Measurements from ENCODE around the gene SGF29.
"Not testable (repeated sequence)": the region's sequence is repeated elsewhere in the genome, so short reads cannot be mapped to it uniquely, and the experiment has no call there.

SGF29 gene

DNA sequence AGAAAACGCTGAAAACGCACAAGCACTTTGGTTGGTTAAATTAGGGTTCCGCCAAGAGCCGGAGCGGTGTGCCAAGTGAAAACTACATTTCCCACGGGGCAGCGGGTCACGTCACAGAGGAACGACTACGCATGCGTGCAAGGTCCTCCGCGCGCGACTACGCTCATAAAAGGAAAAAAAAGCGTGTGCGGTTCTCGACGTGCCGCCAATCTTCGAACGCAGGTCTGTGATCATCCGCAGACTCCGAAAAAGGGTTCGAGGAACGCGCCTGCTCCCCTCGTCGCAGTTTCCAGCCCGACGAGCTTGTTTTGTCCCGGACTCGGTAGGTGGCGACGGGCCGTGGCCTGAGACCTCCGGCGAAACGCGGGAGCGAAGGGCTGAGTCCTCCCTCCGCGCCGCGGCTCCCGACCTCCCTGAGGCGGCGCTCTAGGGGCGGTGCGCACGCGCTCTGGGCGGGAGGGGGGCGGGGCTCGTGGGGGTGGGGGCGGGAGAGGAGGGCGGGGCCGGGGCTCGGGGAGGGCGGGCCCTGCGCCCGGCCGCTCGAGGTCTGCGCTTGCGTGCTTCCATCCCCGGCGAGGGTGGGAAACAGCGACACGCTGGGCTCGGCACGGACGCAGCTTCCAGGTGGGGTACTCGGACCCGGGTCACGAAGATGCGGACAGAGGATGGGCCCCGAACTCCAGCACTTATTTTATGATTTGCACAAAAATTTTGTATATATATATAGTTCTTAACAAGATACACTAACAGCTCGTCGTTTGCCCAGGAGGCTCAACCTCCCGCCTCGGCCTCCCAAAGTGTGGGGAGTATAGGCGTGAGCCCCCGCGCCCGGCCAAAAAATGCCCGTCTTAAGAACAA lies at the start of gene SGF29:
SGF29 (plus strand) TSS at position 145 of the 858 bp plus-strand sequence. CDS start 27,150 bp downstream, outside the sequence.
- peak; percentile 82 to 91 (median 90) for DNase-seq

GRCh38 chr16:28504707-28505404 lies 48.9 kb upstream of the SGF29 start:
- DNase-seq: no peak

DNA sequence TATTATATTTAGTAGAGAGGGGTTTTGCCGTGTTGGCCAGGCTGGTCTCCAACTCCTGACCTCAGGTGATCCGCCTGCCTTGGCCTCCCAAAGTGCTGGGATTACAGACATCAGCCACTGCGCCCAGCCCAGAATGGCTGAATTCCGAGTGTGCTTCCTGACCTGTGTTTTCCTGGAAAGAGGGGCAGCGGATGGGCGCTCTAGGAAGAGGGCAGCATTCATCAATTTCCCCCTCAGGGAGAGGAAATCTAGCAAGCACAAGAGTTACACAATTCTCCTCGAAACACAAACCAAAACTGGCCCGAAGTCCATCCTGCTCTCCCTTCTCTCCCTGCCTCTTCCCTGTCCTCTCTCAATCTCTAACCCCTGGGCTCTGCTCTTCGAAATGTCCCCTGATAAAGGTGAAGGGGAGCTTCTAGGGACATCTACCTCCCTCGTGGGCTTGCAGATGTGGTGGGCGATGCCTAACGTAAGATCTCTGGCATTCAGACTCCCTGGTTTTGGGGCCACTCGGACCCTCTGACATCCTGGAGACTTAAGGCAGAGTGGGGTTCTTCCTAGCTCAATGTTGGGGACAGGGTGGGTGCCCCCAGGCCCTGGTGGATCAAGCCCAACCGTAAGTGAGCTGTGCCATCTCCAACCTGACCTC lies 48.1 kb upstream of the SGF29 start:
- DNase-seq: no peak

DNA sequence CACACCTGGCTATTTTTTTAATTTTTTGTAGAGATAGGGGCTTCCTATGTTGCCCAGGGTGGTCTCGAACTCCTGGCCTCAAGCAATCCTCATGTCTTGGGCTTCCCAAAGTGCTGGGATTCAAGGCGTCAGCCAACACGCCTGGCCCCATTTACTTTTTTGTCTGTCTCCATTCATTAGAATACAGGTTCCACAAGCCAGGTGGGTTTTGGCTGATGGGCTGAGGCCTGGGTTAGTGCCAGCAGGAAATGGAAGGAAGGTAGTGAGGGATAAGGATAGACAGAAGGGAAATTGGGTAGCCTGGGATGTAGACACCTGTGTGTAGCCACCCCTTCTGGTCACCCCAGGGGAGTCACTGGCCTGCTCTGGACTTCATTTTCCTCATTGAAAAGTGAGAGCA lies 42.7 kb upstream of the SGF29 start:
- no peak for DNase-seq

DNA sequence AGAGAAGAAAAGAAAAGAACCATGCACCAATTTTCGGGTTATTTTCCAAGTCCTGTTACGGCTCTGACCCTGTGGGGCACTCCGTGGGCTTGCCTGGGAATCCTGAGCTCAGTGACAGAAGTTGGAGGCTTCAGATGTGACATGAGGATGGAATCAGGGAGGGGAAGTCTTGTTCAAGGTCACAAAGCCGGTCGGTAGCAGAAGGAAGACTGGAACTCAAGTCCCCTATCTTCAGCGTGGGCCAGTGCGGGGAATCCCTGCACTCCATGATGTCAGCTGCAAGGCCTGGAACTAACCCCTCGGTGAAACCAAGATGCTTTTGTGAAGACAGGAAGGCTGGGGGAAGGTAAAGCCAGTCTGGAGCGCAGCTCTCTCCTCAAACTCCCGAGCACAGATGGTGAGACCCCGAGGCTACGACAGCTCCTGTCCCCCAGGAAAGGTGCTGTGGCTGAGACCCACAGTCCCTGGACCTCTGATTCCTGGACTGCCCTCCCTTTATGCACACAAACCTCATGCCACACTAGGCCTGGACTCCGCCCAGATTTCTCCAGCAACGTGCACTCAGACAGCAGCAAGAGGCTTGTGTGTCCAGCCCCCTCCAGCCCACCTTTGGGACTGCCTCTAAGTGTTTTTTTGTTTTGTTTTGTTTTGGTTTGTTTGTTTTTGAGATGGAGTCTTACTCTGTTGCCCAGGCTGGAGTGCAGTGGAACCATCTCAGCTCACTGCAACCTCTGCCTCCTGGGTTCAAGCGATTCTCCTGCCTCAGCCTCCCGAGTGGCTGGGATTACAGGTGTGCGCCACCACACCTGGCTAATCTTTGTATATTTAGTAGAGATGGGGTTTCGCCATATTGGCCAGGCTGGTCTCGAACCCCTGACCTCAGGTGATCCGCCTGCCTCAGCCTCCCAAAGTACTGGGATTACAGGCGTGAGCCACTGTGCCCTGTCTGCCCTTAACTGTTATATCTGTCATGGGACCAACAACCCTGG lies 41.6 kb upstream of the SGF29 start:
- DNase-seq: no peak

DNA sequence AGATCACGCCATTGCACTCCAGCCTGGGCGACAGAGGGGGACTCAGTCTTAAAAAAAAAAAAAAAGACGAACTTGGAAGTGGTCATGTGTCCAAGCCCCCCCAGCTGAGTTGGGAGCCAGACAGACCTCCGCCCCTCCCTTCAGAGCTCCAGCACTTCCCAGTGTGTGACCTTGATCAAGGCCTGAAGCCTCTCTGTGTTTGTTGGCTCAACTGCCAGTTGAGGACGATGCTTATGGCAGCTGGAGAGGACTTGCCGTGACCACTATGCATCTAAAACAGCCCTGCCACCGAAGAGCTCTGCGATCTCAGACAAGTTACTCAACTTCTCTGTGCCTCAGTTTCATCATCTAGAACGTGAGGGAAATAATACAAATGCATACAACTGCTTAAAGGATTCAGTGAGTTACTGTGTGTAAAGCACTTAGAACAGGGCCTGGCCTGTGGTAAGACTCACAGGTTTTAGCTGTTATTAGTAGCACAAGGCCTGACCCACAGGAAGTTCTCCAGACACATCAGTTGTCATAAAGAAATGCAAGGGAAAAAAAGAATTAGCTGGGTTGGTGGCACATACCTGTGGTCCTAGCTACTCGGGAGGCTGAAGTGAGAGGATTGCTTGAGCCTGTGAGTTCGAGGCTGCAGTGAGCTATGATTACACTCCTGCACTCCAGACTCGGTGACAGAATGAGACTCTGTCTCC lies 40.1 kb upstream of the SGF29 start:
- DNase-seq: no peak

- DNase-seq: no peak
Measured at GRCh38 chr16:28514246-28514645, 39.5 kb upstream of the SGF29 start.

DNA sequence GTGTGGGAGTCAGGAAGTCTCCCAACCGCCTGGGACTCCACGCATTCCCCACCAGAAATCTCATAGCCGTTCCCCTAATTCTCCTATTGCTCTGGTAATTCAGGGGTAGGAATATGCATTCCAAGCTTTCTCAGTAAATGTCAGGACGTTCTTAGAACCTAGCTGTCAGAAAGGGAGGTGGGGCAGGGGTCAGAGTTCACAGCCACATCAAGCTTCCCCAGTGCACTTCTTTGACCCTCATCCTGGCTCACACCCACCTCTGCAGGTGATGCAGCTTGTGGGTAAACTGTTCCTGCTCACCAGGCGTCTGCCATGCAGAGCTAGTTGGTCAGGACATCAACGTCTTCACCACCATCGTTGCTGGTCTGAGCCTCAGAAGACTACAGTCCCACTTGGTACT lies 33.0 kb upstream of the SGF29 start:
- DNase-seq: no peak

DNA sequence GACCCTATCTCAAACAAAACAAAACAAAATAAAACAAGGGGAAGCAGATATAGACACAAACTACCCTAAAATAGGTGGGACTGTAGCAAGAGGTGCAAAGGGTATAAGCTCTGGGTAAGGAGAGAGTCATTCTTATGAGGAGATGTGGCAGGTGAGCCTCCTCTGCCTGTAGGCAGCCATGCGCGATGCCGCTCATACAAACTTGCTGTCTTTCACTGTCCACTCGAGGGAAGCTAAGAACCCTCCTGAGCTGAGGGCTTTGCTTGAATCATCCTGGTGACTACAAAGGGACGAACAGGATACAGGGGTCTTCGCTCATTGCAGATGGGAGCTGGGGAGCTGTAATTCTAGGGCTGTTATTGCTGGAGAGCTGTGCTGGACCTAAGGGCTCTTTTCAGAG lies 32.3 kb upstream of the SGF29 start:
- DNase-seq: no peak

DNA sequence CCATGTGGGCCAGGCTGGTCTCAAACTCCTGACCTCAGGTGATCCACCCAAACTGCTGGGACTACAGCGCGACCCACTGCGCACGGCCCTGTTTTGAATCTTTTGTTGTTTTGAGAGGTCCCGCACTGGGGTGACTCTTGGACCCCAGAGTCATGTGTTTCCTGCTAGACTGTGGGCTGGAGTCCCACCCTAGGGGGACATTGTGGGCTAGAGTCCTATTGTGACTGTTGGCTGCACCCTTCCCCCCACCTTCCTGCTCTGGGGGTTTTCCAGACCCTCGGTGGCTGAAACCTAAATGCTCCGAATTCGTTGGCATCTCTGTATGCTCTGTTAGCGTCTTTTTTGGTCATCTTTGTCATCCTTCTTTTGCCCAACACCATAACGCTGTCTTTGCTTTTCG lies 30.9 kb upstream of the SGF29 start:
- no peak for DNase-seq

DNA sequence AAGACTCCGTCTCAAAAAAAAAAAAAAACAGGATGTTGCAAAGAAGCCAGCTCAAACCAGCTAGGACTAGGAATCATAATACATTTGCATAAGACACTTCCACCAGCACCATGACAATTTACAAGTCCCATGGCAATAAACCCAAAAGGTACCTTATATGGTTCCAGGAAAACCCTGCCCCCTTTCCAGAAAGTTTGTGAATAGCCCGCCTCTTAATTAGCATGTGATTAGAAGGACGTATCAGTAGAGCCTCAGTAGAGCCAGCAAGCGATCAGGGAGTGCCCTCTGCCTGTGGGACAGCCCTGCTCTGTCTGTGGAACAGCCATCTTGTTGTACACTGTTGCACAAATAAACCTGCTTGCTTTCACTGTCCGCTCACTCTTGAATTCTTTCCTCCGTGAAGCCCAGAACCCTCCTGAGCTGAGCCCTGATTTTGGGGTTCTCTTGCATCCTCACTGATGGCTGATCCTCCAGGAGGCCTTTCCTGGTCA lies 29.0 kb upstream of the SGF29 start:
- no peak for DNase-seq

GRCh38 chr16:28526201-28527099 lies 27.3 kb upstream of the SGF29 start:
- no peak for DNase-seq

- DNase-seq: not testable (repeated sequence)
Measured at GRCh38 chr16:28527100-28527785, 26.5 kb upstream of the SGF29 start.

GRCh38 chr16:28527985-28528384 lies 25.7 kb upstream of the SGF29 start:
- DNase-seq: no peak

- no peak for DNase-seq
Measured at GRCh38 chr16:28528463-28528867, 25.3 kb upstream of the SGF29 start.

DNA sequence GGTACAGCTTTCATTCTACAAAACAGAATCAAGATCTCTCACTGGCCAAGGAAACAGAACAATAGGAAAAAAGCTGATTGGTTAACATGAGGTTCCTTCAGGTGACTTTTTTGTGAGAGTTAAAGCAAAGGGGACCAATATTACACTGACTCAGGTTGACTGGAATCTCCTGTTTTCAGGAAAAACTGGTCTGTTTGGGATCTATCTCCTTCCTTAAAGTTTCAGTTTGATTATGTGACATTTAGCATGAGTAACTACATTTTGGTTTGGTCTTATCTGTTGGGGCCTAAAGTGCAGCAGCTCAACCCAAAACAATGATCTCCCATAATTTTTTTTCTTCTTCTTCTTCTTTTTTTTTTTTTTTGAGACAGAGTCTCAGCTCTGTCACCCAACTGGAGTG lies 24.6 kb upstream of the SGF29 start:
- no peak for DNase-seq

DNA sequence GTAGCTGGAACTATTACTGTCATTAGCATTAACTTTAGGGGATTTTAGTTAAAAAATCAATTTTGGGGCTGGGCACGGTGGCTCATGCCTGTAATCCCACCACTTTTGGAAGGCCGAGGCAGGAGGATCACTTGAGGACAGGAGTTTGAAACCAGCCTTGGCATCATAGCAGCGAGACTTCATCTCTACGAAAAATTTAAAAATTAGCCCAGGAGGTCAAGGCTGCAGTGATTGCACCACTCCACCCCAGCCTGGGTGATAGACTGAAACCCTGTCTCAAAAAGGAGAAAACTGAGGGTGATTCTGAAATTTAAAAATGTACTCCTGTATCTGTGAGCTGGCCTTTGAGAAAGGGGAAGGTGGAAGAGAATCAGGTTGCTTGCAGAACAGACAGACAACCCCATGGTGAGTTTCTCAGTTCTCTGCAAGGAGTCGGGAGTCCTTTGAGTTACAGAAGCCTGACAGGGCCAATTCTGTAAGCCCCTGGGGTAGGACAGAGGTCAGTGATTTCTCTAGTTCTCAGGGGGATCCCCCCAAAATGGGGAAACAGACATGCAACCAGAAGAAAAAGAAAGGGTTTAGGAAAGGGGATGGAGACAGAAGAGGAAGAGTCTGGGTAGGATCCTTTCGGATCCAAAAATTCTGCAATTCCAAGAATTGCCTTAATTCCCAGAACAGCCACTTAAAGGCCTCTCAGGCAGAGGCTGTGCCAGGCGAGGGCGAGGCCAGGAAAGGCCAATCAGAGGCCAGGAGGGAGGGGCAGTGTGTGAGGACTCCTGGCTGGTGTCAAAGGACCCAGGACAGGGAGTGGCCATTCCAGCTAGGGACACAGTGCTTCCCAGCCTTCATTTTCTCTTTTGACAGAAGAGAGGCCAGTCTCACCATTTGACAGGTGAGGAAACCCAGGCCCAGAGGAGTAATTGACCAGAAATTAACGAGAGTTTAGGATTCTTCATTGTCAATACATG lies 21.7 kb upstream of the SGF29 start:
- DNase-seq: no peak

GRCh38 chr16:28532940-28533647 lies 20.6 kb upstream of the SGF29 start:
- no peak for DNase-seq

All from activated naive CD4-positive, alpha-beta T cell (primary cell).